ENCODE results near the gene SIVA1. TPM values are rescaled to one million over a fixed set of nuclear protein-coding genes. Genes with fewer than 3 reads are reported as not detected.

SIVA1 gene
- total RNA-seq, 6 experiments from 2014 or later = 38.1 to 252 (median 50.6) TPM

GRCh38 chr14:104729835-104730181 lies 23.1 kb upstream of the SIVA1 start:
- H3K4me1 ChIP-seq = peaks cover 0 to 54% (median 25%) of the 10 kb centered on the region in 4 donors
- no peak for DNase-seq
- no peak for ATAC-seq
- no peak overlapping the region for H3K27ac ChIP-seq
- intact Hi-C loops (cut with DNase I) = no loop called here
- no peak overlapping the region for H3K4me3 ChIP-seq
- TF ChIP-seq POLR2A (IDR thresholded peaks at IDR 0.05) (no peak), CTCF (IDR thresholded peaks at IDR 0.05) (no peak)
- H3K9me3 ChIP-seq = no peaks in the 10 kb centered on the region
- WGBS (ENCODE audit: insufficient coverage, low coverage, low lambda C conversion rate, missing lambda C conversion rate) = 100% methylated on average over 2 of the region's 16 CpGs
- H3K36me3 ChIP-seq = no peaks in the 10 kb centered on the region
- H3K27me3 ChIP-seq = no peaks in the 10 kb centered on the region

DNA sequence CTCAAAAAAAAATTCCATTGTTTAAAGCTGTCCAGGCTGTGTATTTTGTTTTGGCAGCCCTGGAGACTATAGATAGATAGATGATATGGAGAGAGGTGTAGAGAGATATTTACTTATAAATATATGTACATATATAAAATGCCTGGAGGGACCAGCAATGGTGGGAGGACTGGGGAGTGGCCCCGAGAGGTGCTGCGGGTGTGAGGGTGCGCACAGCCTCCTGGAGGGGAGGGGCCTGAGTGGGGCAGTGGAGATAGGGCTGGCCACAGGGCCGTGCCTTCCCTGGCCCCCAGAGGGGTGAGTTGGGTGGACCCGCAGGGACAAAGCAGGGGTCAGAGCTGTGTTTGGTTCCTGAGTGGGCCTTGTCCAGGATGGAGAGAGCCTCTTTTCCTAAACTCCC lies 22.5 kb upstream of the SIVA1 start:
- TF ChIP-seq CTCF (IDR thresholded peaks at IDR 0.05) (no peak), POLR2A (IDR thresholded peaks at IDR 0.05) (no peak)
- ATAC-seq (no peak), DNase-seq (no peak)
- Histone ChIP-seq H3K9me3 (no peaks in the 10 kb centered on the region), H3K4me3 (no peak overlapping the region), H3K36me3 (no peaks in the 10 kb centered on the region), H3K27me3 (no peaks in the 10 kb centered on the region), H3K4me1 (peaks cover 0 to 56% (median 27%) of the 10 kb centered on the region in 4 donors), H3K27ac (no peak overlapping the region)
- WGBS (ENCODE audit: insufficient coverage, low coverage, low lambda C conversion rate, missing lambda C conversion rate) = no CpG with 5 or more reads among the region's 5 CpGs
- intact Hi-C loops (cut with DNase I) = no loop called here

GRCh38 chr14:104731320-104732294 lies 21.3 kb upstream of the SIVA1 start:
- no CpG with 5 or more reads among the region's 18 CpGs for WGBS (ENCODE audit: insufficient coverage, low coverage, low lambda C conversion rate, missing lambda C conversion rate)
- H3K27me3 ChIP-seq = no peaks in the 10 kb centered on the region
- H3K4me3 ChIP-seq = no peak overlapping the region
- H3K27ac ChIP-seq = peak overlapping the region; percentile 66 to 82 (median 78)
- H3K9me3 ChIP-seq = no peaks in the 10 kb centered on the region
- no peaks in the 10 kb centered on the region for H3K36me3 ChIP-seq
- H3K4me1 ChIP-seq = peaks cover 0 to 54% (median 29%) of the 10 kb centered on the region in 4 donors
- intact Hi-C loops (cut with DNase I) = no loop called here
- no peak for ATAC-seq
- DNase-seq = no peak
- TF ChIP-seq CTCF (IDR thresholded peaks at IDR 0.05) (peak; percentile 14 to 28 (median 24)), POLR2A (IDR thresholded peaks at IDR 0.05) (no peak)

GRCh38 chr14:104732355-104732804 lies 20.6 kb upstream of the SIVA1 start:
- no peak for TF ChIP-seq CTCF (IDR thresholded peaks at IDR 0.05)
- peak; percentile 58 for TF ChIP-seq POLR2A (IDR thresholded peaks at IDR 0.05)
- no peaks in the 10 kb centered on the region for H3K9me3 ChIP-seq
- ATAC-seq (peak; percentile 42 to 66 (median 60)), DNase-seq (peak; percentile 94 to 98 (median 97))
- 24% methylated on average over 5 of the region's 14 CpGs for WGBS (ENCODE audit: insufficient coverage, low coverage, low lambda C conversion rate, missing lambda C conversion rate)
- H3K4me1 ChIP-seq = peaks cover 0 to 57% (median 30%) of the 10 kb centered on the region in 4 donors
- H3K4me3 ChIP-seq = no peak overlapping the region
- no peaks in the 10 kb centered on the region for H3K27me3 ChIP-seq
- no peaks in the 10 kb centered on the region for H3K36me3 ChIP-seq
- intact Hi-C loops (cut with DNase I) = no loop called here
- peak overlapping the region; percentile 66 to 99 (median 82) for H3K27ac ChIP-seq

Measured in right lobe of liver (tissue), 6 donors.